Progenitor cell of endocrine pancreas (in vitro differentiated cells): ENCODE data around the gene RNASEH2B. TPM values are rescaled to one million over a fixed set of nuclear protein-coding genes. Genes with fewer than 3 reads are reported as not detected.

Source experiments
- DNase-seq: peaks from one replicate; pipeline ENCODE4 v3.0.0; 2021; ENCODE audit warnings: low spot score; ENCODE audit not compliant: unreplicated experiment
- H3K27ac Mint-ChIP-seq: 2 replicates; pipeline ENCODE4 v1.8.0; 2021; ENCODE audit warnings: mild to moderate bottlenecking, moderate library complexity, mixed read lengths
- H3K27me3 Mint-ChIP-seq: 2 replicates; pipeline ENCODE4 v1.8.0; 2021; ENCODE audit warnings: mixed read lengths
- H3K36me3 Mint-ChIP-seq: 2 replicates; pipeline ENCODE4 v1.8.0; 2022; ENCODE audit warnings: mixed read lengths; ENCODE audit not compliant: insufficient read depth
- H3K4me1 Mint-ChIP-seq: 2 replicates; pipeline ENCODE4 v1.8.0; 2021; ENCODE audit warnings: low read depth, mixed read lengths
- H3K4me3 Mint-ChIP-seq: 2 replicates; pipeline ENCODE4 v1.8.0; 2021; ENCODE audit warnings: low read depth, mild to moderate bottlenecking, moderate library complexity, mixed read lengths
- H3K9me3 Mint-ChIP-seq: 2 replicates; pipeline ENCODE4 v1.8.0; 2021; ENCODE audit warnings: low read depth, mixed read lengths
- CTCF ChIP-seq: fragments of 200-600 bp; sonication (generic); IDR thresholded peaks from one replicate; pipeline ENCODE4 v1.5.0; 2021; ENCODE audit warnings: antibody characterized with exemption, mild to moderate bottlenecking; ENCODE audit not compliant: unreplicated experiment
- total RNA-seq: library from RNA; stranded (reverse); gene quantifications from 2 replicates; pipeline ENCODE4 v1.2.1, GENCODE V29; 2021

The RNASEH2B gene
- total RNA-seq, 1 donor from 2014 or later, result 43.3 TPM

GRCh38 chr13:50932091-50932490 lies 22.5 kb downstream of the RNASEH2B start:
- TF ChIP-seq CTCF, result no peak

GRCh38 chr13:50934735-50935435 lies 25.3 kb downstream of the RNASEH2B start:
- no peak for DNase-seq
- Mint-ChIP-seq H3K27me3 (no peaks in the 10 kb centered on the region), H3K36me3 (peaks cover 35% of the 10 kb centered on the region), H3K9me3 (peaks cover 14% of the 10 kb centered on the region), H3K4me1 (no peaks in the 10 kb centered on the region), H3K27ac (no peak overlapping the region), H3K4me3 (no peak overlapping the region)
- no peak for TF ChIP-seq CTCF

More at GRCh38 chr13:50932091-50932490, 22.5 kb downstream of the RNASEH2B start:
- Mint-ChIP-seq H3K27ac (no peak overlapping the region), H3K4me1 (peaks cover 10% of the 10 kb centered on the region), H3K4me3 (no peak overlapping the region), H3K27me3 (no peaks in the 10 kb centered on the region), H3K9me3 (peaks cover 3% of the 10 kb centered on the region), H3K36me3 (peaks cover 20% of the 10 kb centered on the region)
- DNase-seq, result no peak

- H3K27me3 Mint-ChIP-seq, result no peaks in the 10 kb centered on the region
- H3K36me3 Mint-ChIP-seq, result peaks cover 38% of the 10 kb centered on the region
- H3K9me3 Mint-ChIP-seq, result peaks cover 14% of the 10 kb centered on the region
- peaks cover 4% of the 10 kb centered on the region for H3K4me1 Mint-ChIP-seq
- TF ChIP-seq CTCF, result no peak
- no peak overlapping the region for H3K4me3 Mint-ChIP-seq
- DNase-seq, result no peak
- no peak overlapping the region for H3K27ac Mint-ChIP-seq
Observed at GRCh38 chr13:50936679-50937078, 27.1 kb downstream of the RNASEH2B start.

- no peak for TF ChIP-seq CTCF
- no peak overlapping the region for H3K4me3 Mint-ChIP-seq
- DNase-seq, result no peak
- H3K36me3 Mint-ChIP-seq, result peaks cover 38% of the 10 kb centered on the region
- H3K9me3 Mint-ChIP-seq, result peaks cover 12% of the 10 kb centered on the region
- H3K27me3 Mint-ChIP-seq, result no peaks in the 10 kb centered on the region
- H3K27ac Mint-ChIP-seq, result no peak overlapping the region
- peaks cover 5% of the 10 kb centered on the region for H3K4me1 Mint-ChIP-seq
Observed at GRCh38 chr13:50940509-50940908, 30.9 kb downstream of the RNASEH2B start.

GRCh38 chr13:50941146-50941545 lies 31.6 kb downstream of the RNASEH2B start:
- H3K36me3 Mint-ChIP-seq, result peaks cover 32% of the 10 kb centered on the region
- no peak overlapping the region for H3K4me3 Mint-ChIP-seq
- H3K27me3 Mint-ChIP-seq, result no peaks in the 10 kb centered on the region
- H3K27ac Mint-ChIP-seq, result no peak overlapping the region
- peaks cover 5% of the 10 kb centered on the region for H3K4me1 Mint-ChIP-seq
- no peak for DNase-seq
- TF ChIP-seq CTCF, result no peak
- H3K9me3 Mint-ChIP-seq, result peaks cover 11% of the 10 kb centered on the region
